ENCODE data around the gene F5. TPM values are rescaled to one million over a fixed set of nuclear protein-coding genes. Genes with fewer than 3 reads are reported as not detected.

The F5 gene
- total and polyA plus RNA-seq, 2 of the 13 experiments (the other 11 are each of a cell fraction or from before 2014, with no cell fraction given), result 38.3 to 64.0 TPM

DNA sequence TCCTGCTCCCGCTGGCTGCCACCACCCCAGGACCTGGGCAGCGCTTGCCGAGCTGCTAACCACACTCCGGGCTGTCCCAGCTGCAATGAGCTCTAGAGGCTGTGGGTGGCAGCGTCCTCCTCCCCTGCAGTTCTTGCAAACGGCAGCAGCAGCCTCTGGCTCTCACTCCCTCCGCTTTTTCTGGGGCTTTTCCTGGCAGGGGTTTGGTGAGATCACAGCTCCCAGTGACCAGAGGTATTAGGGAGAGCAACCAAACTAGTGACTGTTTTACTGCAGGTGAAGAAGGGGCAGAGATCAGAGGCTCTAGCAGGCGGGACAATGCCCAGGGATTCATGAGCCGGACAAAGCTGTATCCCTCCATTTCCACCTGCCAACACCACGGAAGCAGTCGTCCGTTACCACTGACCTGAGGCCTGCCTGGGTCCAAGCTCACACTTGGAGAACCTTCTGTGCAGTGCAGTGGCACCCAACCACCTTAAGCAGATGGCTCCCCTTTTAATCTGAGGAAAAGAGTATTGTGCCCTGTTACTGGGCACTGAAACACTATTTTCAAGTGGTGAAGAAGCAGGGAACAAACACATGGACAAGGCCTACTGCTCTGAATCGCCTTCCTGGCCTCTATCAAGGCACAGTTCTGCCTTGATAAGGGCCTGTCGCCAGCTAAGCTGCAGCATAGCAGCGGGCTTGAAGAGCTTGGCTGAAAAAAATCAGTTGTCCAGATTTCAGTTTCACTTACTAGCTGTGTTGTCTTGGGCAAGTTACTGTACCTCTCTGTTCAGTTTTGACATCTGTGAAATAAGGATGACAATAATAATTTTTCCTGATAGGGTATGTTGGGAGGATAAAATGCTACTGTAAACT, at the start of gene F5 (continued):
- peak; percentile 79 for TF ChIP-seq SRSF1 (optimal IDR thresholded peaks at IDR 0.05; ENCODE audit: low read depth, low read length)
- peak; percentile 93 for TF ChIP-seq ZMYM4 (CRISPR knock-in tag; IDR thresholded peaks at IDR 0.05)
- TF ChIP-seq, protein P1, sequence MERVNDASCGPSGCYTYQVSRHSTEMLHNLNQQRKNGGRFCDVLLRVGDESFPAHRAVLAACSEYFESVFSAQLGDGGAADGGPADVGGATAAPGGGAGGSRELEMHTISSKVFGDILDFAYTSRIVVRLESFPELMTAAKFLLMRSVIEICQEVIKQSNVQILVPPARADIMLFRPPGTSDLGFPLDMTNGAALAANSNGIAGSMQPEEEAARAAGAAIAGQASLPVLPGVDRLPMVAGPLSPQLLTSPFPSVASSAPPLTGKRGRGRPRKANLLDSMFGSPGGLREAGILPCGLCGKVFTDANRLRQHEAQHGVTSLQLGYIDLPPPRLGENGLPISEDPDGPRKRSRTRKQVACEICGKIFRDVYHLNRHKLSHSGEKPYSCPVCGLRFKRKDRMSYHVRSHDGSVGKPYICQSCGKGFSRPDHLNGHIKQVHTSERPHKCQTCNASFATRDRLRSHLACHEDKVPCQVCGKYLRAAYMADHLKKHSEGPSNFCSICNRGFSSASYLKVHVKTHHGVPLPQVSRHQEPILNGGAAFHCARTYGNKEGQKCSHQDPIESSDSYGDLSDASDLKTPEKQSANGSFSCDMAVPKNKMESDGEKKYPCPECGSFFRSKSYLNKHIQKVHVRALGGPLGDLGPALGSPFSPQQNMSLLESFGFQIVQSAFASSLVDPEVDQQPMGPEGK (CRISPR knock-in tag; IDR thresholded peaks at IDR 0.05), result peak; percentile 51
- TF ChIP-seq ZNF570 (CRISPR knock-in tag; IDR thresholded peaks at IDR 0.05; ENCODE audit: borderline replicate concordance), result no peak
- no peak; the same call in 1 of the 2 replicates for TF ChIP-seq TP53 (CRISPR knock-in tag; conservative IDR thresholded peaks at IDR 0.05)
- no peak for TF ChIP-seq RFXANK (CRISPR knock-in tag; IDR thresholded peaks at IDR 0.05)
- TF ChIP-seq, protein P2, sequence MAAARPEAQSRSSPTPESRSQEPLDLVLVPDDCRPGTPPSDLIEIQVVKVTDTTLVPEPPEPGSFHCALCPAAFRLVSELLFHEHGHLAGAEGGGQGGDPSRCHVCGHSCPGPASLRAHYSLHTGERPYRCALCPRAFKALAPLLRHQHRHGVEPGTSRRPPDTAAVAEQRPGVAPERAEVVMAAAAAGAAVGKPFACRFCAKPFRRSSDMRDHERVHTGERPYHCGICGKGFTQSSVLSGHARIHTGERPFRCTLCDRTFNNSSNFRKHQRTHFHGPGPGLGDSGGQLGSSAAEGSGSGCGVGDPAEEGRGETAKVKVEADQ (CRISPR knock-in tag; IDR thresholded peaks at IDR 0.05; ENCODE audit: borderline replicate concordance), result 0 out of 2 replicates have a peak, but pooled peaks have one; percentile 28
- peak; percentile 60; the same call in 2 of the 3 replicates for TF ChIP-seq MXI1 (IDR thresholded peaks at IDR 0.05; ENCODE audit: borderline replicate concordance, low read depth, low read length)
- TF ChIP-seq ZNF883 (CRISPR knock-in tag; IDR thresholded peaks at IDR 0.05; ENCODE audit: not compliant biosample characterization), result no peak
- TF ChIP-seq HDAC2 (CRISPR knock-in tag; IDR thresholded peaks at IDR 0.05), result peak; percentile 47; the same call in 1 of the 2 replicates
- TF ChIP-seq, protein P3, sequence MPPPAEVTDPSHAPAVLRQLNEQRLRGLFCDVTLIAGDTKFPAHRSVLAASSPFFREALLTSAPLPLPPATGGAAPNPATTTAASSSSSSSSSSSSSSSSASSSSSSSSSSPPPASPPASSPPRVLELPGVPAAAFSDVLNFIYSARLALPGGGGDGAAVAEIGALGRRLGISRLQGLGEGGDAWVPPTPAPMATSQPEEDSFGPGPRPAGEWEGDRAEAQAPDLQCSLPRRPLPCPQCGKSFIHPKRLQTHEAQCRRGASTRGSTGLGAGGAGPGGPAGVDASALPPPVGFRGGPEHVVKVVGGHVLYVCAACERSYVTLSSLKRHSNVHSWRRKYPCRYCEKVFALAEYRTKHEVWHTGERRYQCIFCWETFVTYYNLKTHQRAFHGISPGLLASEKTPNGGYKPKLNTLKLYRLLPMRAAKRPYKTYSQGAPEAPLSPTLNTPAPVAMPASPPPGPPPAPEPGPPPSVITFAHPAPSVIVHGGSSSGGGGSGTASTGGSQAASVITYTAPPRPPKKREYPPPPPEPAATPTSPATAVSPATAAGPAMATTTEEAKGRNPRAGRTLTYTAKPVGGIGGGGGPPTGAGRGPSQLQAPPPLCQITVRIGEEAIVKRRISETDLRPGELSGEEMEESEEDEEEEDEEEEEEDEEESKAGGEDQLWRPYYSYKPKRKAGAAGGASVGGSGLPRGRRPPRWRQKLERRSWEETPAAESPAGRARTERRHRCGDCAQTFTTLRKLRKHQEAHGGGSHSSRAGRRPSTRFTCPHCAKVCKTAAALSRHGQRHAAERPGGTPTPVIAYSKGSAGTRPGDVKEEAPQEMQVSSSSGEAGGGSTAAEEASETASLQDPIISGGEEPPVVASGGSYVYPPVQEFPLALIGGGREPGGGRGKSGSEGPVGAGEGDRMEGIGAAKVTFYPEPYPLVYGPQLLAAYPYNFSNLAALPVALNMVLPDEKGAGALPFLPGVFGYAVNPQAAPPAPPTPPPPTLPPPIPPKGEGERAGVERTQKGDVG (CRISPR knock-in tag; IDR thresholded peaks at IDR 0.05; ENCODE audit: borderline replicate concordance), result peak; percentile 84; the same call in 1 of the 2 replicates
- no peak for TF ChIP-seq THYN1 (CRISPR knock-in tag; IDR thresholded peaks at IDR 0.05; ENCODE audit: borderline replicate concordance, low read depth)
- 0 out of 2 replicates have a peak, but pooled peaks have one; percentile 45 for TF ChIP-seq ZNF180 (CRISPR knock-in tag; IDR thresholded peaks at IDR 0.05; ENCODE audit: borderline replicate concordance, low read depth)
- no peak for TF ChIP-seq EZH2 (conservative IDR thresholded peaks at IDR 0.05; ENCODE audit: low read depth, low read length)
- no peak for TF ChIP-seq ZBTB3 (CRISPR knock-in tag; IDR thresholded peaks at IDR 0.05; ENCODE audit: borderline replicate concordance, low read depth)
- TF ChIP-seq FOXK1 (CRISPR knock-in tag; IDR thresholded peaks at IDR 0.05; ENCODE audit: borderline replicate concordance, low read depth), result no peak
- no peak; the same call in 1 of the 2 replicates for TF ChIP-seq ZBTB7B (CRISPR knock-in tag; IDR thresholded peaks at IDR 0.05)
- TF ChIP-seq ZNF616 (CRISPR knock-in tag; IDR thresholded peaks at IDR 0.05; ENCODE audit: low read depth), result peak; percentile 62; the same call in 1 of the 2 replicates
- peak; percentile 80; the same call in 1 of the 2 replicates for TF ChIP-seq KDM2A (CRISPR knock-in tag; IDR thresholded peaks at IDR 0.05; ENCODE audit: borderline replicate concordance, low read depth)

All from HepG2 (cell line).